Smooth muscle cell (in vitro differentiated cells): ENCODE measurements around the gene EFNB1. TPM values are rescaled to one million over a fixed set of nuclear protein-coding genes. Genes with fewer than 3 reads are reported as not detected.

Source experiments
- DNase-seq: peaks from one replicate; lab custom pipeline; 2025; ENCODE audit not compliant: unreplicated experiment; lab: John Stamatoyannopoulos, UW
- H2AFZ ChIP-seq: fragments of 200-600 bp; sonication (generic); 2 replicates; pipeline ENCODE4 v1.6.0; 2016; ENCODE audit warnings: antibody characterized with exemption, low read depth, mild to moderate bottlenecking
- H3F3A ChIP-seq: fragments of 200-600 bp; sonication (generic); 2 replicates; pipeline ENCODE4 v1.6.0; 2017; ENCODE audit warnings: antibody characterized with exemption, low read depth
- H3K27ac ChIP-seq: fragments of 200-600 bp; sonication (generic); 2 replicates; pipeline ENCODE4 v1.5.1; 2016; ENCODE audit warnings: low read depth, mild to moderate bottlenecking
- H3K27me3 ChIP-seq: fragments of 200-600 bp; sonication (generic); 2 replicates; pipeline ENCODE4 v1.6.1; 2016; ENCODE audit warnings: low read depth, mild to moderate bottlenecking
- H3K36me3 ChIP-seq: fragments of 200-600 bp; sonication (generic); 2 replicates; pipeline ENCODE4 v1.5.1; 2016; ENCODE audit warnings: low read depth
- H3K4me1 ChIP-seq: fragments of 200-600 bp; sonication (generic); 2 replicates; pipeline ENCODE4 v1.5.1; 2016; ENCODE audit warnings: low read depth
- H3K4me2 ChIP-seq: fragments of 200-600 bp; sonication (generic); 2 replicates; pipeline ENCODE4 v1.6.0; 2016; ENCODE audit warnings: mild to moderate bottlenecking
- H3K4me3 ChIP-seq: fragments of 200-600 bp; sonication (generic); 2 replicates; pipeline ENCODE4 v1.5.1; 2016; ENCODE audit warnings: mild to moderate bottlenecking
- H3K79me2 ChIP-seq: fragments of 200-600 bp; sonication (generic); 2 replicates; pipeline ENCODE4 v1.6.0; 2016; ENCODE audit warnings: low read depth, mild to moderate bottlenecking
- H3K9ac ChIP-seq: fragments of 200-600 bp; sonication (generic); 2 replicates; pipeline ENCODE4 v1.6.0; 2016; ENCODE audit warnings: low read depth
- H3K9me3 ChIP-seq: fragments of 200-600 bp; sonication (generic); replicated peaks from 2 replicates; pipeline ENCODE4 v1.5.1; 2016; ENCODE audit warnings: low read depth
- H4K20me1 ChIP-seq: fragments of 200-600 bp; sonication (generic); 2 replicates; pipeline ENCODE4 v1.6.0; 2016; ENCODE audit warnings: low read depth
- CTCF ChIP-seq: fragments of 200-600 bp; sonication (generic); IDR thresholded peaks from 2 replicates; pipeline ENCODE4 v1.5.1; 2017; ENCODE audit warnings: borderline replicate concordance, mild to moderate bottlenecking, antibody characterized with exemption; ENCODE audit not compliant: insufficient read depth, poor library complexity, severe bottlenecking
- WGBS: methylation state at CpG from one replicate; pipeline ENCODE4 v1.1.7; 2016; ENCODE audit warnings: low lambda C conversion rate; 5-methylcytosine and 5-hydroxymethylcytosine counted together
- polyA plus RNA-seq: library from polyadenylated mRNA; unstranded; fragments of >200 nt; fragmentation: Nextera tagmentation; extraction: Ambion mirVana; gene quantifications from 2 replicates; pipeline ENCODE4 v1.2.1, GENCODE V29; 2016
- total RNA-seq: library from RNA; depleted of rRNA; stranded (reverse); fragments of >200 nt; gene quantifications from 2 replicates; pipeline ENCODE4 v1.2.3, GENCODE V29; 2014

The EFNB1 gene
- total and polyA plus RNA-seq, 2 experiments from 2014 or later, result 41.4 to 58.3 TPM

DNA sequence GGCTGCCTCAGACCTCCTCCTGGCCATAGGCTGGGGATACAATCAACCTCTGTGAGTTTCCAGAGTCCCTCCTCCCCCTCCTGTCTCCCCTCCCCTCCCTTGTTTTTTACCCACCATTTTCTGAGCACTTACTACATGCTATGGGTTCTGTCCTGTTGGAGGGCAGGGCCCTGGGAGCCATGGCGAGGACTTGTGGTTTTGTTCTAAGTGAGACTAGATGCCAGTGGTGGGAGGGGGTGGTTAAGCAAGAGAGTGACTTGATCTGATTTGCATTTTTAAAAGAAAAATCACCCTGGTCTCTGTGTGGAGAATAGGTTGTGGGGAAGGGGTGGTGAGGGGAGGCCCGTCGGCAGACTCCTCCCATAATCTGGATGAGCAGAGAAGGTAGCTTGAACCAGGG is 39.5 kb downstream of the EFNB1 start:
- no peak for TF ChIP-seq CTCF
- Histone ChIP-seq H3K9ac (no peak overlapping the region), H3K36me3 (no peaks in the 10 kb centered on the region), H3K4me3 (no peak overlapping the region), H2AFZ (no peak overlapping the region), H3F3A (no peaks in the 10 kb centered on the region), H3K27me3 (no peaks in the 10 kb centered on the region), H3K4me2 (no peak overlapping the region), H3K27ac (no peak overlapping the region), H3K79me2 (no peaks in the 10 kb centered on the region), H3K4me1 (peaks cover 9% of the 10 kb centered on the region), H3K9me3 (no peaks in the 10 kb centered on the region), H4K20me1 (no peaks in the 10 kb centered on the region)
- 66% methylated on average over 3 of the region's 3 CpGs for WGBS
- DNase-seq, result no peak

DNA sequence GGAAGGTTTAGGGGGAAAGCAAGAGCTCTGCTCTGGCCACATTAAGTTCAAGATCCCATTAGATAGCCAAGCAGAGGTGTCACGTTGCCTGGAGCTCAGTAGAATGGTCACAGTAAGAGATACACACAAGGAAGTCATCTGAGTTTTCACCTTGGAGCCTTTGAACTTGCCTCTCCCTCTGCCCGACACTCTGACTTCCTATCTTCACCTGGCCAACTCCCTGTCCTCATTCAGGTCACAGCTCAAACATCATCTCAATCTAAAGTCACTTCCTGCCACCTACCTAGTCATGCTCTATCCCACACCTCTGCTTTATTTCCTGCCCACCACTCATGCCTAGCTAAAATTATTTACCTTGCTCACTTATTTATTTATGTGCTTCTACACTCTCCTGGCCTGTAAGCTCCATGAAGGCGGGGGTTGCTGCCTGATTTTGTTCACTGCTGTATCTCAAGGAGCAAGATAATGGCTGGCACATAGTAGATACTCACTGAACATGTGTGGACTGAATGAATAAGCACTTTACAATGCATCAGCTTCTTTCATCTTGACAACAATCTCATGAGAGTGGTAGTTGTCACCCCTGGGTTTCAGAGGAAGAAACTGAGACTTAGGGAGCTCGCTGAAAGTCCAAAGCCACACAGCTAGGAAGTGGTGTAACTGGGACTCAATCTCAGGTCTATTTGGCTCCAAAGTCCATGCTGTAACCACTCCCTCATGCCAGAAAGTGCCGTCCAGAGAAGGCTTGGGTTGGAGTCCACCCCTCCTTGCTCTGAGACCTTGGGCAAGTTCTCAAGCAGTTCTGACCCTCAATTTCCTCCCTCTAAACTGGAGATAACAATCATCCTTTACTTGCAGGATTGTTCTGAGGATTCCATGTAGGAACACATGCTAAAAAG is 40.3 kb downstream of the EFNB1 start:
- Histone ChIP-seq H2AFZ (no peak overlapping the region), H3K27ac (no peak overlapping the region), H3K9ac (no peak overlapping the region), H4K20me1 (no peaks in the 10 kb centered on the region), H3K27me3 (no peaks in the 10 kb centered on the region), H3K4me3 (no peak overlapping the region), H3K4me2 (no peak overlapping the region), H3K9me3 (no peaks in the 10 kb centered on the region), H3F3A (no peaks in the 10 kb centered on the region), H3K36me3 (no peaks in the 10 kb centered on the region), H3K79me2 (no peaks in the 10 kb centered on the region), H3K4me1 (peaks cover 9% of the 10 kb centered on the region)
- WGBS, result 54% methylated on average over 5 of the region's 5 CpGs
- TF ChIP-seq CTCF, result no peak
- DNase-seq, result no peak

DNA sequence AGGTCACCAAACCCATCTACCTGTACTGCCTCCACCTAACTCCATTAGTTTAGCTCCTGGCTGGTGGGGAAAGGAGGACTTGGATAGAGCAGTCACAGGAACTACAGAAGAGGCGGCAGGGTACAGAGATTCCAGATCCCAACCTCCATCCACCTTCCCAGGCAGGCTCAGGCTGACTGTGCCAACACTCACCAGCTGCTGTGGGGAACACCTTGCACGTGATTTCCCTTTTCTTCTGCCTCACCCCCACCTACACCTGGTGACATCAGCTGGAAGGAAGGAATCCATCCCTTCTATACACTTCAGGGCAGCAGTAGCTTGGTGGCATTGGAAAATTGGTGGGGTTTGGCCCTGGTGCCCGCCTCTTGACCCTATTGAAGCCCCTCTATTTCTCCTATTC is 41.5 kb downstream of the EFNB1 start:
- Histone ChIP-seq H4K20me1 (no peaks in the 10 kb centered on the region), H3K27ac (no peak overlapping the region), H3K36me3 (no peaks in the 10 kb centered on the region), H3K79me2 (no peaks in the 10 kb centered on the region), H3K4me1 (peaks cover 9% of the 10 kb centered on the region), H2AFZ (no peak overlapping the region), H3K4me3 (no peak overlapping the region), H3K9ac (no peak overlapping the region), H3F3A (no peaks in the 10 kb centered on the region), H3K9me3 (no peaks in the 10 kb centered on the region), H3K4me2 (no peak overlapping the region), H3K27me3 (no peaks in the 10 kb centered on the region)
- DNase-seq, result no peak
- TF ChIP-seq CTCF, result no peak
- WGBS, result 63% methylated on average over 3 of the region's 3 CpGs

DNA sequence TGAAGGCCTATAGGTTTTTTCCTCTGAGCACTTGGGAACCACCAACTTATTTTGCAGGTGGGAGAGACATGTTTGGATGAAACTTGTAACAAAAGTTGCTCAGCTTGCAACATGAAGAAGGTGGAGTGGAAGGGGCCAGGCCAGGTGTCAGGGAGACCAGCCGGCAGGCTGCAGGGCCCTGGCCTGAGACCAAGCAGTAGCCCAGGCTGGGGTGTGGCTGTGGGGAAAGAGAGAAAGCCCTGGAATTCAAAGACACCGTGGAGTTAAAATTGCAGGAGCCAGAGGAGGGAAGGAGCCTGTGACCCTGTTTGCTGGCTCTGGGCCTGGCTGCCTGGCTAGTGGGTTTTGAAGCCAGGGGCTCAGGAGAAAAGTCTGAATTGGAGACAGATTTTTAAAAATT is 43.4 kb downstream of the EFNB1 start:
- peaks cover 9% of the 10 kb centered on the region for H3K4me1 ChIP-seq
- no peak overlapping the region for H3K9ac ChIP-seq
- H3K36me3 ChIP-seq, result no peaks in the 10 kb centered on the region
- no peaks in the 10 kb centered on the region for H4K20me1 ChIP-seq
- H3K4me2 ChIP-seq, result no peak overlapping the region
- no peak overlapping the region for H2AFZ ChIP-seq
- TF ChIP-seq CTCF, result no peak
- H3K9me3 ChIP-seq, result no peaks in the 10 kb centered on the region
- H3K4me3 ChIP-seq, result no peak overlapping the region
- no peak for DNase-seq
- WGBS, result 66% methylated on average over 2 of the region's 2 CpGs
- H3F3A ChIP-seq, result no peaks in the 10 kb centered on the region
- no peak overlapping the region for H3K27ac ChIP-seq
- H3K79me2 ChIP-seq, result no peaks in the 10 kb centered on the region
- H3K27me3 ChIP-seq, result no peaks in the 10 kb centered on the region
